ENCODE data around the gene CLSTN2. TPM values are rescaled to one million over a fixed set of nuclear protein-coding genes. Genes with fewer than 3 reads are reported as not detected.

The CLSTN2 gene
- polyA plus RNA-seq, 4 donors: under 0.01 to 1.2 (median 0.84) TPM; not detected in 1

GRCh38 chr3:140219923-140220452 lies 285.0 kb downstream of the CLSTN2 start:
- H3K27me3 ChIP-seq (ENCODE audit: control insufficient read depth in 3 of 3, insufficient read depth in 3 of 3, low read length in 3 of 3): no peaks in the 10 kb centered on the region
- peak in 1 of 2 donors; percentile 5 for DNase-seq
- no peak overlapping the region for H3K4me3 ChIP-seq (ENCODE audit: low read depth in 1 of 3, low read length in 3 of 3)
- no peak for FAIRE-seq
- 66 to 78% (median 74%) methylated on average over 2 of the region's 2 CpGs for WGBS, 3 donors
- H3K4me1 ChIP-seq (ENCODE audit: control insufficient read depth in 3 of 3, insufficient read depth in 2 of 3, low read depth in 1 of 3, low read length in 2 of 3): no peaks in the 10 kb centered on the region
- no peak overlapping the region for H3K27ac ChIP-seq (ENCODE audit: low read depth in 1 of 3, low read length in 2 of 3)
- no peaks in the 10 kb centered on the region for H3K9me3 ChIP-seq (ENCODE audit: control insufficient read depth in 2 of 2, insufficient read depth in 1 of 2, low read depth in 1 of 2, low read length in 1 of 2)
- H3K36me3 ChIP-seq (ENCODE audit: control insufficient read depth in 3 of 3, insufficient read depth in 2 of 3, low read depth in 1 of 3, low read length in 3 of 3): no peaks in the 10 kb centered on the region

- no peaks in the 10 kb centered on the region for H3K36me3 ChIP-seq (ENCODE audit: control insufficient read depth in 3 of 3, insufficient read depth in 2 of 3, low read depth in 1 of 3, low read length in 3 of 3)
- no peaks in the 10 kb centered on the region for H3K4me1 ChIP-seq (ENCODE audit: control insufficient read depth in 3 of 3, insufficient read depth in 2 of 3, low read depth in 1 of 3, low read length in 2 of 3)
- DNase-seq: no peak
- no peak overlapping the region for H3K27ac ChIP-seq (ENCODE audit: low read depth in 1 of 3, low read length in 2 of 3)
- no peaks in the 10 kb centered on the region for H3K27me3 ChIP-seq (ENCODE audit: control insufficient read depth in 3 of 3, insufficient read depth in 3 of 3, low read length in 3 of 3)
- H3K4me3 ChIP-seq (ENCODE audit: low read depth in 1 of 3, low read length in 3 of 3): no peak overlapping the region
- 66 to 77% (median 71%) methylated on average over 4 of the region's 4 CpGs for WGBS, 3 donors
- H3K9me3 ChIP-seq (ENCODE audit: control insufficient read depth in 2 of 2, insufficient read depth in 1 of 2, low read depth in 1 of 2, low read length in 1 of 2): peaks cover 0 to 2% of the 10 kb centered on the region in 2 donors
- no peak for FAIRE-seq
These were observed 288.2 kb downstream of the CLSTN2 start for GRCh38 chr3:140223197-140223596.

- no peaks in the 10 kb centered on the region for H3K4me1 ChIP-seq (ENCODE audit: control insufficient read depth in 3 of 3, insufficient read depth in 2 of 3, low read depth in 1 of 3, low read length in 2 of 3)
- 41 to 64% (median 55%) methylated on average over 2 of the region's 2 CpGs for WGBS, 3 donors
- FAIRE-seq: no peak
- no peak overlapping the region for H3K4me3 ChIP-seq (ENCODE audit: low read depth in 1 of 3, low read length in 3 of 3)
- peaks cover 0 to 2% of the 10 kb centered on the region in 2 donors for H3K9me3 ChIP-seq (ENCODE audit: control insufficient read depth in 2 of 2, insufficient read depth in 1 of 2, low read depth in 1 of 2, low read length in 1 of 2)
- H3K36me3 ChIP-seq (ENCODE audit: control insufficient read depth in 3 of 3, insufficient read depth in 2 of 3, low read depth in 1 of 3, low read length in 3 of 3): no peaks in the 10 kb centered on the region
- no peak overlapping the region for H3K27ac ChIP-seq (ENCODE audit: low read depth in 1 of 3, low read length in 2 of 3)
- H3K27me3 ChIP-seq (ENCODE audit: control insufficient read depth in 3 of 3, insufficient read depth in 3 of 3, low read length in 3 of 3): no peaks in the 10 kb centered on the region
- DNase-seq: no peak
These were observed 288.6 kb downstream of the CLSTN2 start for GRCh38 chr3:140223631-140224030.

- H3K4me1 ChIP-seq (ENCODE audit: control insufficient read depth in 3 of 3, insufficient read depth in 2 of 3, low read depth in 1 of 3, low read length in 2 of 3): no peaks in the 10 kb centered on the region
- H3K27me3 ChIP-seq (ENCODE audit: control insufficient read depth in 3 of 3, insufficient read depth in 3 of 3, low read length in 3 of 3): no peaks in the 10 kb centered on the region
- DNase-seq: no peak
- 19 to 43% (median 21%) methylated on average over 1 of the region's 1 CpG for WGBS, 3 donors
- no peak for FAIRE-seq
- H3K9me3 ChIP-seq (ENCODE audit: control insufficient read depth in 2 of 2, insufficient read depth in 1 of 2, low read depth in 1 of 2, low read length in 1 of 2): peaks cover 0 to 2% of the 10 kb centered on the region in 2 donors
- H3K4me3 ChIP-seq (ENCODE audit: low read depth in 1 of 3, low read length in 3 of 3): no peak overlapping the region
- H3K27ac ChIP-seq (ENCODE audit: low read depth in 1 of 3, low read length in 2 of 3): no peak overlapping the region
- H3K36me3 ChIP-seq (ENCODE audit: control insufficient read depth in 3 of 3, insufficient read depth in 2 of 3, low read depth in 1 of 3, low read length in 3 of 3): no peaks in the 10 kb centered on the region
These were observed 289.3 kb downstream of the CLSTN2 start for GRCh38 chr3:140224307-140224706.

- peaks cover 0 to 2% of the 10 kb centered on the region in 2 donors for H3K9me3 ChIP-seq (ENCODE audit: control insufficient read depth in 2 of 2, insufficient read depth in 1 of 2, low read depth in 1 of 2, low read length in 1 of 2)
- FAIRE-seq (no peak), DNase-seq (no peak)
- H3K4me1 ChIP-seq (ENCODE audit: control insufficient read depth in 3 of 3, insufficient read depth in 2 of 3, low read depth in 1 of 3, low read length in 2 of 3): no peaks in the 10 kb centered on the region
- H3K27ac ChIP-seq (ENCODE audit: low read depth in 1 of 3, low read length in 2 of 3): no peak overlapping the region
- H3K36me3 ChIP-seq (ENCODE audit: control insufficient read depth in 3 of 3, insufficient read depth in 2 of 3, low read depth in 1 of 3, low read length in 3 of 3): no peaks in the 10 kb centered on the region
- H3K4me3 ChIP-seq (ENCODE audit: low read depth in 1 of 3, low read length in 3 of 3): no peak overlapping the region
- no peaks in the 10 kb centered on the region for H3K27me3 ChIP-seq (ENCODE audit: control insufficient read depth in 3 of 3, insufficient read depth in 3 of 3, low read length in 3 of 3)
These were observed 291.0 kb downstream of the CLSTN2 start for GRCh38 chr3:140225996-140226395.

- no peak for FAIRE-seq
- no peaks in the 10 kb centered on the region for H3K27me3 ChIP-seq (ENCODE audit: control insufficient read depth in 3 of 3, insufficient read depth in 3 of 3, low read length in 3 of 3)
These were observed 298.7 kb downstream of the CLSTN2 start for GRCh38 chr3:140233702-140234101.

GRCh38 chr3:140234256-140234655 lies 299.3 kb downstream of the CLSTN2 start:
- Histone ChIP-seq H3K36me3 (ENCODE audit: control insufficient read depth in 3 of 3, insufficient read depth in 2 of 3, low read depth in 1 of 3, low read length in 3 of 3) (no peaks in the 10 kb centered on the region), H3K9me3 (ENCODE audit: control insufficient read depth in 2 of 2, insufficient read depth in 1 of 2, low read depth in 1 of 2, low read length in 1 of 2) (no peaks in the 10 kb centered on the region), H3K27ac (ENCODE audit: low read depth in 1 of 3, low read length in 2 of 3) (no peak overlapping the region), H3K4me3 (ENCODE audit: low read depth in 1 of 3, low read length in 3 of 3) (no peak overlapping the region), H3K27me3 (ENCODE audit: control insufficient read depth in 3 of 3, insufficient read depth in 3 of 3, low read length in 3 of 3) (no peaks in the 10 kb centered on the region), H3K4me1 (ENCODE audit: control insufficient read depth in 3 of 3, insufficient read depth in 2 of 3, low read depth in 1 of 3, low read length in 2 of 3) (no peaks in the 10 kb centered on the region)
- DNase-seq (no peak), FAIRE-seq (no peak)
- 78 to 86% (median 83%) methylated on average over 4 of the region's 4 CpGs for WGBS, 3 donors

More at GRCh38 chr3:140233702-140234101, 298.7 kb downstream of the CLSTN2 start:
- 48 to 67% (median 58%) methylated on average over 1 of the region's 1 CpG for WGBS, 3 donors
- no peak for DNase-seq
- Histone ChIP-seq H3K4me1 (ENCODE audit: control insufficient read depth in 3 of 3, insufficient read depth in 2 of 3, low read depth in 1 of 3, low read length in 2 of 3) (no peaks in the 10 kb centered on the region), H3K9me3 (ENCODE audit: control insufficient read depth in 2 of 2, insufficient read depth in 1 of 2, low read depth in 1 of 2, low read length in 1 of 2) (no peaks in the 10 kb centered on the region), H3K4me3 (ENCODE audit: low read depth in 1 of 3, low read length in 3 of 3) (no peak overlapping the region), H3K36me3 (ENCODE audit: control insufficient read depth in 3 of 3, insufficient read depth in 2 of 3, low read depth in 1 of 3, low read length in 3 of 3) (no peaks in the 10 kb centered on the region), H3K27ac (ENCODE audit: low read depth in 1 of 3, low read length in 2 of 3) (no peak overlapping the region)

- H3K27me3 ChIP-seq (ENCODE audit: control insufficient read depth in 3 of 3, insufficient read depth in 3 of 3, low read length in 3 of 3): no peaks in the 10 kb centered on the region
- WGBS, 3 donors: 74 to 79% (median 76%) methylated on average over 5 of the region's 5 CpGs
- FAIRE-seq (no peak), DNase-seq (no peak)
- no peak overlapping the region for H3K4me3 ChIP-seq (ENCODE audit: low read depth in 1 of 3, low read length in 3 of 3)
- H3K9me3 ChIP-seq (ENCODE audit: control insufficient read depth in 2 of 2, insufficient read depth in 1 of 2, low read depth in 1 of 2, low read length in 1 of 2): no peaks in the 10 kb centered on the region
- H3K4me1 ChIP-seq (ENCODE audit: control insufficient read depth in 3 of 3, insufficient read depth in 2 of 3, low read depth in 1 of 3, low read length in 2 of 3): no peaks in the 10 kb centered on the region
- H3K36me3 ChIP-seq (ENCODE audit: control insufficient read depth in 3 of 3, insufficient read depth in 2 of 3, low read depth in 1 of 3, low read length in 3 of 3): no peaks in the 10 kb centered on the region
- no peak overlapping the region for H3K27ac ChIP-seq (ENCODE audit: low read depth in 1 of 3, low read length in 2 of 3)
These were observed 302.0 kb downstream of the CLSTN2 start for GRCh38 chr3:140236836-140237501.
